Central memory CD8-positive, alpha-beta T cell (primary cell): Measurements from ENCODE around the gene MEG3.
"Not testable (repeated sequence)": the region's sequence is repeated elsewhere in the genome, so short reads cannot be mapped to it uniquely, and the experiment has no call there.

Experiments
- ATAC-seq: fragments of 150-1000 bp; cut with Tn5 transposase; replicated peaks from 2 replicates; pipeline ENCODE4 v1.10.0; 2022; ENCODE audit warnings: mild to moderate bottlenecking, moderate FRiP score, moderate number of reproducible peaks; ENCODE audit not compliant: poor library complexity, severe bottlenecking; ENCODE audit errors: extremely low read depth
- DNase-seq, 2 donors: peaks; one replicate each; pipeline ENCODE4 v3.0.0; 2021; ENCODE audit warnings: low spot score in 2 of 2
- H3K27ac Mint-ChIP-seq: one replicate; pipeline ENCODE4 v1.8.0; 2022; ENCODE audit warnings: low read depth, mild to moderate bottlenecking, moderate library complexity, mixed read lengths
- H3K27me3 Mint-ChIP-seq: one replicate; pipeline ENCODE4 v1.8.0; 2022; ENCODE audit warnings: mixed read lengths
- H3K36me3 Mint-ChIP-seq: one replicate; pipeline ENCODE4 v1.8.0; 2022; ENCODE audit warnings: mild to moderate bottlenecking, moderate library complexity, mixed read lengths; ENCODE audit not compliant: insufficient read depth
- H3K4me1 Mint-ChIP-seq: one replicate; pipeline ENCODE4 v1.8.0; 2022; ENCODE audit warnings: mixed read lengths
- H3K4me3 Mint-ChIP-seq: one replicate; pipeline ENCODE4 v1.8.0; 2022; ENCODE audit warnings: mild to moderate bottlenecking, moderate library complexity, mixed read lengths
- H3K9me3 Mint-ChIP-seq: one replicate; pipeline ENCODE4 v1.8.0; 2022; ENCODE audit warnings: mixed read lengths

The MEG3 gene

GRCh38 chr14:100791995-100792394 lies 33.9 kb upstream of the MEG3 start:
- no peaks in the 10 kb centered on the region for H3K36me3 Mint-ChIP-seq
- H3K9me3 Mint-ChIP-seq = no peaks in the 10 kb centered on the region
- no peak overlapping the region for H3K27ac Mint-ChIP-seq
- DNase-seq (no peak), ATAC-seq (no peak)
- no peak overlapping the region for H3K4me3 Mint-ChIP-seq
- H3K4me1 Mint-ChIP-seq = no peaks in the 10 kb centered on the region
- H3K27me3 Mint-ChIP-seq = peaks cover 64% of the 10 kb centered on the region

- Mint-ChIP-seq H3K27ac (no peak overlapping the region), H3K36me3 (no peaks in the 10 kb centered on the region), H3K27me3 (peaks cover 38% of the 10 kb centered on the region), H3K4me3 (no peak overlapping the region), H3K4me1 (no peaks in the 10 kb centered on the region), H3K9me3 (no peaks in the 10 kb centered on the region)
- ATAC-seq = no peak
- no peak for DNase-seq
Observed at GRCh38 chr14:100796946-100797345, 29.0 kb upstream of the MEG3 start.

GRCh38 chr14:100800041-100800440 lies 25.9 kb upstream of the MEG3 start:
- no peaks in the 10 kb centered on the region for H3K4me1 Mint-ChIP-seq
- no peak for ATAC-seq
- no peak overlapping the region for H3K4me3 Mint-ChIP-seq
- no peaks in the 10 kb centered on the region for H3K9me3 Mint-ChIP-seq
- no peaks in the 10 kb centered on the region for H3K36me3 Mint-ChIP-seq
- no peak overlapping the region for H3K27ac Mint-ChIP-seq
- peaks cover 12% of the 10 kb centered on the region for H3K27me3 Mint-ChIP-seq
- no peak for DNase-seq

GRCh38 chr14:100801433-100801832 lies 24.5 kb upstream of the MEG3 start:
- H3K9me3 Mint-ChIP-seq, H3K4me1 Mint-ChIP-seq, H3K27ac Mint-ChIP-seq, H3K4me3 Mint-ChIP-seq, DNase-seq, ATAC-seq, H3K36me3 Mint-ChIP-seq: not testable (repeated sequence)
- H3K27me3 Mint-ChIP-seq = peaks cover 18% of the 10 kb centered on the region

GRCh38 chr14:100802179-100802578 lies 23.7 kb upstream of the MEG3 start:
- Mint-ChIP-seq H3K4me1 (no peaks in the 10 kb centered on the region), H3K4me3 (no peak overlapping the region), H3K27me3 (peaks cover 13% of the 10 kb centered on the region), H3K36me3 (no peaks in the 10 kb centered on the region), H3K27ac (no peak overlapping the region), H3K9me3 (no peaks in the 10 kb centered on the region)
- ATAC-seq (no peak), DNase-seq (no peak)

GRCh38 chr14:100802766-100803165 lies 23.2 kb upstream of the MEG3 start:
- ATAC-seq = no peak
- H3K27me3 Mint-ChIP-seq = peaks cover 10% of the 10 kb centered on the region
- no peaks in the 10 kb centered on the region for H3K4me1 Mint-ChIP-seq
- H3K4me3 Mint-ChIP-seq = no peak overlapping the region
- H3K9me3 Mint-ChIP-seq = no peaks in the 10 kb centered on the region
- no peaks in the 10 kb centered on the region for H3K36me3 Mint-ChIP-seq
- H3K27ac Mint-ChIP-seq = no peak overlapping the region
- no peak for DNase-seq

- no peak overlapping the region for H3K4me3 Mint-ChIP-seq
- H3K4me1 Mint-ChIP-seq = no peaks in the 10 kb centered on the region
- no peak for ATAC-seq
- no peaks in the 10 kb centered on the region for H3K36me3 Mint-ChIP-seq
- H3K9me3 Mint-ChIP-seq = no peaks in the 10 kb centered on the region
- peaks cover 10% of the 10 kb centered on the region for H3K27me3 Mint-ChIP-seq
- no peak for DNase-seq
- no peak overlapping the region for H3K27ac Mint-ChIP-seq
Observed at GRCh38 chr14:100803226-100803625, 22.7 kb upstream of the MEG3 start.

GRCh38 chr14:100803676-100804075 lies 22.2 kb upstream of the MEG3 start:
- no peak overlapping the region for H3K4me3 Mint-ChIP-seq
- no peak overlapping the region for H3K27ac Mint-ChIP-seq
- no peak for ATAC-seq
- DNase-seq = no peak
- H3K9me3 Mint-ChIP-seq = no peaks in the 10 kb centered on the region
- H3K36me3 Mint-ChIP-seq = no peaks in the 10 kb centered on the region
- H3K27me3 Mint-ChIP-seq = peaks cover 10% of the 10 kb centered on the region
- no peaks in the 10 kb centered on the region for H3K4me1 Mint-ChIP-seq

- H3K4me3 Mint-ChIP-seq = no peak overlapping the region
- peaks cover 10% of the 10 kb centered on the region for H3K27me3 Mint-ChIP-seq
- no peaks in the 10 kb centered on the region for H3K36me3 Mint-ChIP-seq
Observed at GRCh38 chr14:100804138-100804537, 21.8 kb upstream of the MEG3 start.

GRCh38 chr14:100804558-100805309 lies 21.2 kb upstream of the MEG3 start:
- Mint-ChIP-seq H3K4me1 (no peaks in the 10 kb centered on the region), H3K9me3 (no peaks in the 10 kb centered on the region), H3K27me3 (peaks cover 10% of the 10 kb centered on the region), H3K4me3 (no peak overlapping the region), H3K36me3 (no peaks in the 10 kb centered on the region), H3K27ac (no peak overlapping the region)
- DNase-seq (no peak), ATAC-seq (no peak)

More at GRCh38 chr14:100804138-100804537, 21.8 kb upstream of the MEG3 start:
- DNase-seq (no peak), ATAC-seq (no peak)
- no peaks in the 10 kb centered on the region for H3K4me1 Mint-ChIP-seq
- no peak overlapping the region for H3K27ac Mint-ChIP-seq
- no peaks in the 10 kb centered on the region for H3K9me3 Mint-ChIP-seq

GRCh38 chr14:100806386-100806785 lies 19.5 kb upstream of the MEG3 start:
- peaks cover 19% of the 10 kb centered on the region for H3K27me3 Mint-ChIP-seq
- no peak overlapping the region for H3K27ac Mint-ChIP-seq
- H3K9me3 Mint-ChIP-seq = no peaks in the 10 kb centered on the region
- no peak for DNase-seq
- H3K4me3 Mint-ChIP-seq = no peak overlapping the region
- ATAC-seq = no peak
- no peaks in the 10 kb centered on the region for H3K36me3 Mint-ChIP-seq
- H3K4me1 Mint-ChIP-seq = no peaks in the 10 kb centered on the region

GRCh38 chr14:100807496-100807895 lies 18.4 kb upstream of the MEG3 start:
- Mint-ChIP-seq H3K9me3 (no peaks in the 10 kb centered on the region), H3K4me1 (no peaks in the 10 kb centered on the region), H3K27ac (no peak overlapping the region), H3K4me3 (no peak overlapping the region), H3K27me3 (peaks cover 26% of the 10 kb centered on the region), H3K36me3 (no peaks in the 10 kb centered on the region)
- ATAC-seq (no peak), DNase-seq (no peak)

- Mint-ChIP-seq H3K36me3 (no peaks in the 10 kb centered on the region), H3K27me3 (peaks cover 29% of the 10 kb centered on the region), H3K27ac (no peak overlapping the region), H3K4me3 (no peak overlapping the region), H3K9me3 (no peaks in the 10 kb centered on the region), H3K4me1 (no peaks in the 10 kb centered on the region)
- ATAC-seq (no peak), DNase-seq (no peak)
Observed at GRCh38 chr14:100807979-100808734, 17.8 kb upstream of the MEG3 start.
